ENCODE results near the gene SPI1.

DNA sequence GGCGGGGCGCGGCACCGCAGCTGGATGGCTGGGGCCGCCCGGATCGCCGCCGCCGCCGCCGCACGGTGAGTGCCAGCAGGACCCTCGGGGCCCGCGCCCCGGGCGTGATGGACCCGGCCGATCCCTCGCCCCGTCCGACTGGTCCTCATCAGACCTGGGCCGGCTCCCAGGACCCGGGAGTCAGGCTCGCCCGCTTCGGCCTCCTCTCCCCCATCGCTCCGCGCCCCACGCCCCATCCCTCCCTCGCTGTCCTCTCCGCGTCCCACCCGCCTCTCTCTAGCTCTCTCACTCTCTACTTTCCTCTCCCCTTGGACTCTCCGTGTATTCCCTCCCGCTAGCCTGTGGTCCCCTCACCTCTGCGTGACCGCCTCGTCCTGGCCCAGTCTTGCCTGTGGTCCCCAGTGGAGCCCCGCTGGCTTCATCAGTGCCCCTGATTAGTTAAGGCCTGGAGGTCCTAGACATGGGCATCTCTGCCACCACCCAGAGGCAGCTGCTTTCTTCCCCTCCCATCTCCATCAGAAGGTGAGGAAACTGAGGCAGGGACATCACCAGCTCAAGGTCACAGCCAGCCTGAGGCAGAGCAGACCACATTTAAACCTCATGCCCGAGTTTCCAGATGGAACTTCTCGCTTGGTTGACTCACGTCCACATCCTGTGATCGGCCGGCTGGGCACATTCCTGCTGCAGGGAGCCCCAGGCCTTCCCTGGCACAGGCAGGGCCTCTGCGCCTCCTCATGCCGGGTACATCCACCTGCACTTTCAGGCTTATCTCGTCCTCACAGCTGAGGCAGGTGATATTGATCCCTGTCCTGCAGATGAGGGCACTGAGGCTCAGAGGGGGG, 30.5 kb upstream of the SPI1 start:
- TF ChIP-seq, protein P1, sequence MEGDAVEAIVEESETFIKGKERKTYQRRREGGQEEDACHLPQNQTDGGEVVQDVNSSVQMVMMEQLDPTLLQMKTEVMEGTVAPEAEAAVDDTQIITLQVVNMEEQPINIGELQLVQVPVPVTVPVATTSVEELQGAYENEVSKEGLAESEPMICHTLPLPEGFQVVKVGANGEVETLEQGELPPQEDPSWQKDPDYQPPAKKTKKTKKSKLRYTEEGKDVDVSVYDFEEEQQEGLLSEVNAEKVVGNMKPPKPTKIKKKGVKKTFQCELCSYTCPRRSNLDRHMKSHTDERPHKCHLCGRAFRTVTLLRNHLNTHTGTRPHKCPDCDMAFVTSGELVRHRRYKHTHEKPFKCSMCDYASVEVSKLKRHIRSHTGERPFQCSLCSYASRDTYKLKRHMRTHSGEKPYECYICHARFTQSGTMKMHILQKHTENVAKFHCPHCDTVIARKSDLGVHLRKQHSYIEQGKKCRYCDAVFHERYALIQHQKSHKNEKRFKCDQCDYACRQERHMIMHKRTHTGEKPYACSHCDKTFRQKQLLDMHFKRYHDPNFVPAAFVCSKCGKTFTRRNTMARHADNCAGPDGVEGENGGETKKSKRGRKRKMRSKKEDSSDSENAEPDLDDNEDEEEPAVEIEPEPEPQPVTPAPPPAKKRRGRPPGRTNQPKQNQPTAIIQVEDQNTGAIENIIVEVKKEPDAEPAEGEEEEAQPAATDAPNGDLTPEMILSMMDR (conservative IDR thresholded peaks at IDR 0.05; ENCODE audit: low read depth, low read length): no peak
- no peak for TF ChIP-seq EZH2phosphoT487 (IDR thresholded peaks at IDR 0.05; ENCODE audit: borderline replicate concordance, low read length)

Measured in PC-3 (cell line).